Kidney (tissue), 14 donors: Measurements from ENCODE around the gene MED13L. TPM values are rescaled to one million over a fixed set of nuclear protein-coding genes. Genes with fewer than 3 reads are reported as not detected.

Experiments
- DNase-seq, 5 donors: peaks; one replicate each; pipeline ENCODE4 v3.0.0-alpha.2; 2013 to 2020
- FAIRE-seq: peaks from 2 replicates; lab custom pipeline; 2012; peaks lifted over from hg19 to GRCh38; lab: Jason Lieb, UNC
- H3K27ac ChIP-seq, 2 donors: one replicate each; pipeline ENCODE4 v1.7.0; 2013; ENCODE audit warnings: low read depth in 2 of 2, low read length in 2 of 2, inconsistent platforms in 1 of 2
- H3K27me3 ChIP-seq: one replicate; pipeline ENCODE4 v1.7.1; 2013; ENCODE audit warnings: low read length, inconsistent platforms; ENCODE audit not compliant: control insufficient read depth, insufficient read depth
- H3K36me3 ChIP-seq, 3 donors: one replicate each; pipeline versions ENCODE4 v1.7.0 to v1.7.1; 2013; ENCODE audit warnings: low read length in 3 of 3, control low read depth in 1 of 3, inconsistent platforms in 1 of 3; ENCODE audit not compliant: insufficient read depth in 3 of 3, control insufficient read depth in 2 of 3
- H3K4me1 ChIP-seq, 3 donors: one replicate each; pipeline versions ENCODE4 v1.7.0 to v1.7.1; 2013; ENCODE audit warnings: low read length in 3 of 3, inconsistent platforms in 1 of 3, low read depth in 1 of 3; ENCODE audit not compliant: control insufficient read depth in 2 of 3, insufficient read depth in 2 of 3
- H3K4me3 ChIP-seq, 3 donors: one replicate each; pipeline versions ENCODE4 v1.7.0 to v1.8.1; 2013; ENCODE audit warnings: low read length in 3 of 3, control low read depth in 1 of 3, inconsistent platforms in 1 of 3
- H3K9ac ChIP-seq, 3 donors: one replicate each; pipeline versions ENCODE4 v1.7.0 to v1.7.1; 2013; ENCODE audit warnings: low read length in 3 of 3, control low read depth in 1 of 3, inconsistent platforms in 1 of 3
- H3K9me3 ChIP-seq, 3 donors: one replicate each; pipeline versions ENCODE4 v1.7.0 to v1.7.1; 2013; ENCODE audit warnings: low read length in 3 of 3, control low read depth in 1 of 3, inconsistent platforms in 1 of 3; ENCODE audit not compliant: control insufficient read depth in 2 of 3, insufficient read depth in 1 of 3
- intact Hi-C: fragments of 100-400 bp; cut with DNase I; formaldehyde crosslinking; loops from one replicate; pipeline ENCODE4 v1.11.1; 2022
- polyA plus RNA-seq: library from polyadenylated mRNA; stranded (reverse); fragments of 350-450 nt; fragmentation: Illumina TruSeq; extraction: RNeasy Lipid Tissue Mini Kit (QIAGEN cat#74804); gene quantifications from one replicate; pipeline ENCODE4 v1.2.3, GENCODE V29; 2014; ENCODE audit warnings: low read depth, low replicate concordance; ENCODE audit not compliant: insufficient read depth
- total RNA-seq: library from RNA; stranded (reverse); fragmentation: NEBNext Ultra II Directional; extraction: Animal tissue kit (Norgen Biotek cat#: 25700); gene quantifications from one replicate; pipeline ENCODE4 v1.2.1, GENCODE V29; 2021
- TF ChIP-seq, protein P1 (sequence below): IDR thresholded peaks from 3 replicates; pipeline ENCODE4 v1.5.1; 2012; ENCODE audit warnings: mild to moderate bottlenecking, moderate library complexity, borderline replicate concordance; ENCODE audit not compliant: insufficient read depth; ENCODE audit errors: extremely low read depth
- donor health status: control.
- donor health status: control.
- donor health status: control.
- donor health status: control.
- donor health status: control.
- donor health status: DM: yes; HTN: yes; CAD: no.
- donor health status: Normal renal cell carcinoma (clear cell type).

MED13L gene
- total and polyA plus RNA-seq, 2 donors from 2014 or later: 7.1 to 153 TPM

DNA sequence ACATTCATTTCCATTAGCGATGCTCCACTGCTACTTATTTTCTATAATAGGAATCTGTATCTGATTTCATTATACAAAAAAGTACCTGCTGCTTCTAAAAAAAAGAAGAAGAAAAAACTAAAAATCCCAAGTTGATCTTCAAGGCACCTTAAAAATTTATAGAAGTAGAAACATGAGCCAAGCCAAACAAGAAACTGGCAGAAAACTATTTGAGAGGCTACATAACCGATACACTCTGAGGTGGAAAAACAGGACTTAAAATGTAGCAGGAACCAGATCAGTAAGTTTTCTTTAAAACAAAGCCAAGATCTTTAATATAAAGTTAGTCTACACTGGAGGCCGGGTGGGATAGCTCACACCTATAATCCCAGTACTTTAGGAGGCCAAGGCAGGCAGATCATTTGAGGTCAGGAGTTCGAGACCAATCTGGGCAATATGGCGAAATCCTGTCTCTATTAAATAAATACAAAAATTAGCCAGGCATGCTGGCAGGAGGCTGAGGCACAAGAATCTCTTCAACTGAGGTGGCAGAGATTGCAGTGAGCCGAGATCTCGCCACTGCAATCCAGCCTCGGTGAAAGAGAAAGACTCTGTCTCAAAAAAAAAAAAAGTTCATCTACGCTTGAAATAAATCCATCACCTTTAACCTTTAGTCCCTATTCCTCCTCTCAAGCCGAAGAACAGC is 278.6 kb downstream of the MED13L start:
- DNase-seq: peak in 2 of 5 donors; percentile 30 to 39
- Histone ChIP-seq H3K4me1 (peaks cover 0 to 2% (median 0%) of the 10 kb centered on the region in 3 donors), H3K27ac (no peak overlapping the region), H3K27me3 (no peaks in the 10 kb centered on the region), H3K9me3 (no peaks in the 10 kb centered on the region), H3K9ac (no peak overlapping the region), H3K4me3 (no peak overlapping the region), H3K36me3 (peaks cover 8 to 21% (median 17%) of the 10 kb centered on the region in 3 donors)
- intact Hi-C loops: loop anchor here (10.0 kb wide), 1 partner anchor 606 kb away; no protein-coding TSS in a partner anchor
- peak; percentile 49 for FAIRE-seq
- TF ChIP-seq, protein P1, sequence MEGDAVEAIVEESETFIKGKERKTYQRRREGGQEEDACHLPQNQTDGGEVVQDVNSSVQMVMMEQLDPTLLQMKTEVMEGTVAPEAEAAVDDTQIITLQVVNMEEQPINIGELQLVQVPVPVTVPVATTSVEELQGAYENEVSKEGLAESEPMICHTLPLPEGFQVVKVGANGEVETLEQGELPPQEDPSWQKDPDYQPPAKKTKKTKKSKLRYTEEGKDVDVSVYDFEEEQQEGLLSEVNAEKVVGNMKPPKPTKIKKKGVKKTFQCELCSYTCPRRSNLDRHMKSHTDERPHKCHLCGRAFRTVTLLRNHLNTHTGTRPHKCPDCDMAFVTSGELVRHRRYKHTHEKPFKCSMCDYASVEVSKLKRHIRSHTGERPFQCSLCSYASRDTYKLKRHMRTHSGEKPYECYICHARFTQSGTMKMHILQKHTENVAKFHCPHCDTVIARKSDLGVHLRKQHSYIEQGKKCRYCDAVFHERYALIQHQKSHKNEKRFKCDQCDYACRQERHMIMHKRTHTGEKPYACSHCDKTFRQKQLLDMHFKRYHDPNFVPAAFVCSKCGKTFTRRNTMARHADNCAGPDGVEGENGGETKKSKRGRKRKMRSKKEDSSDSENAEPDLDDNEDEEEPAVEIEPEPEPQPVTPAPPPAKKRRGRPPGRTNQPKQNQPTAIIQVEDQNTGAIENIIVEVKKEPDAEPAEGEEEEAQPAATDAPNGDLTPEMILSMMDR: no peak

DNA sequence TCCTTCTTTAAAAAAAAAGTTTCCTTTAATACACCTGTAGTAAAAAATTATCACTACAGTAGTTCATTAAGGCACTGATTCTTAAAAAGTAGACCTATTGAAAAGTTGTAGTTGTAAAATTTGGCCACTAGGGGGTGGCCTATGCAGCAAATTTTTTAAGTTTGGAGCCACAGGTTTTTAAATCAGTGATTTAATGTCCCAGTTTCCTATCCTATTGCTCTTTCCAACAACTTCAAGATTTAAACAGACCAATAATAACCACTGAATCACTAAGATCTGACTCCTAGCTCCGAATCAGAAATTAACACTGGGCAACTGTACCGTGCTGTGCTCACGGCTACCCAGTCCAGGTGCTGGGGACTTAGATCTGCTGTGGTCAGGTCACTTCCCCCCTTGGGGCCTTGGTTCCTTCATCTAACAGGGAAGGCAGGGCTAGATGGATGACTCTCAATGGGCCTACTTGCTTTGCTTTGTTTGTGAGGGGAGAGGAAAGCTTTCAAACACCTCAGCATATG is 279.3 kb downstream of the MED13L start:
- Histone ChIP-seq H3K27me3 (no peaks in the 10 kb centered on the region), H3K4me1 (peaks cover 0 to 2% (median 0%) of the 10 kb centered on the region in 3 donors), H3K36me3 (peaks cover 8 to 21% (median 20%) of the 10 kb centered on the region in 3 donors), H3K4me3 (no peak overlapping the region), H3K9ac (no peak overlapping the region), H3K27ac (no peak overlapping the region), H3K9me3 (no peaks in the 10 kb centered on the region)
- DNase-seq (peak in 3 of 5 donors; percentile 20 to 75 (median 49)), FAIRE-seq (peak; percentile 95)
- intact Hi-C loops: loop anchor here (10.0 kb wide), 1 partner anchor 607 kb away; no protein-coding TSS in a partner anchor
- TF ChIP-seq, protein P1: peak; percentile 49

DNA sequence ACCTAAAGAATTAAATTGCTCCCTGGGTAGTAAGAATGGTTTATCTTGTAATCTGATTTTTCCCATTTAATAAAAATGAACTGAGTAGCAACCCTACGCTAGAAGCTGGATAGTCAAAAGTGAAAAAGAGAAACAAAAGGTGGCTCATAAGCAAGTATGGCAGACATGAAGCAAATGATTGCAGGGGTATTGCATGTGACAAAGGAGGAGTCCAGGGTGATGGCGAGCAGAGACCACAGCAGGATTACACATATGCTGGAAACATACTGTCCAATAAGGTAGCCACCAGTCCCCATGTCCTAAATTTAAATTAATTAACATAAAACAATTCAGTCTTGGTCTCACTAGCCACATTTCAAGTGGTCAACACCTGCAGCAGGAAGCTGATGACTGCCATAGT is 283.8 kb downstream of the MED13L start:
- no peak for FAIRE-seq
- no peak for DNase-seq
- intact Hi-C loops: loop anchor here (10.0 kb wide), 1 partner anchor 611 kb away; no protein-coding TSS in a partner anchor
- H3K9me3 ChIP-seq: no peaks in the 10 kb centered on the region
- no peaks in the 10 kb centered on the region for H3K27me3 ChIP-seq
- no peak overlapping the region for H3K27ac ChIP-seq
- H3K4me3 ChIP-seq: no peak overlapping the region
- peaks cover 0 to 6% (median 0%) of the 10 kb centered on the region in 3 donors for H3K4me1 ChIP-seq
- no peak overlapping the region for H3K9ac ChIP-seq
- TF ChIP-seq, protein P1: no peak
- peaks cover 12 to 25% (median 18%) of the 10 kb centered on the region in 3 donors for H3K36me3 ChIP-seq
